HL-60 (cell line): ENCODE data around the gene NPC1.

Source experiments
- CTCF ChIP-seq: IDR thresholded peaks from one replicate; pipeline ENCODE4 v1.5.1; 2011; ENCODE audit warnings: low read length, control low read depth, inconsistent platforms; ENCODE audit not compliant: insufficient read depth
- POLR2AphosphoS5 ChIP-seq: IDR thresholded peaks from 2 replicates; pipeline ENCODE4 v1.6.1; 2012; ENCODE audit warnings: low read depth
- REST ChIP-seq: IDR thresholded peaks from 2 replicates; pipeline ENCODE4 v1.6.1; 2012; ENCODE audit warnings: low read depth; ENCODE audit not compliant: insufficient replicate concordance

GRCh38 chr18:23578067-23578701 lies 8.1 kb downstream of the NPC1 start:
- TF ChIP-seq CTCF = no peak
- no peak for TF ChIP-seq REST
- TF ChIP-seq POLR2AphosphoS5 = no peak
